Activated CD8-positive, alpha-beta memory T cell treated with anti-CD3 and anti-CD28 coated beads, Interleukin-2, amount 50 U/mL, for 24 hours (primary cell): Measurements from ENCODE around the gene RAB19.
"Not testable (repeated sequence)": the region's sequence is repeated elsewhere in the genome, so short reads cannot be mapped to it uniquely, and the experiment has no call there.

ENCODE experiments used
- DNase-seq: peaks from one replicate; pipeline ENCODE4 v3.0.0-alpha.2; 2020; ENCODE audit errors: extremely low read depth

Gene RAB19

DNA sequence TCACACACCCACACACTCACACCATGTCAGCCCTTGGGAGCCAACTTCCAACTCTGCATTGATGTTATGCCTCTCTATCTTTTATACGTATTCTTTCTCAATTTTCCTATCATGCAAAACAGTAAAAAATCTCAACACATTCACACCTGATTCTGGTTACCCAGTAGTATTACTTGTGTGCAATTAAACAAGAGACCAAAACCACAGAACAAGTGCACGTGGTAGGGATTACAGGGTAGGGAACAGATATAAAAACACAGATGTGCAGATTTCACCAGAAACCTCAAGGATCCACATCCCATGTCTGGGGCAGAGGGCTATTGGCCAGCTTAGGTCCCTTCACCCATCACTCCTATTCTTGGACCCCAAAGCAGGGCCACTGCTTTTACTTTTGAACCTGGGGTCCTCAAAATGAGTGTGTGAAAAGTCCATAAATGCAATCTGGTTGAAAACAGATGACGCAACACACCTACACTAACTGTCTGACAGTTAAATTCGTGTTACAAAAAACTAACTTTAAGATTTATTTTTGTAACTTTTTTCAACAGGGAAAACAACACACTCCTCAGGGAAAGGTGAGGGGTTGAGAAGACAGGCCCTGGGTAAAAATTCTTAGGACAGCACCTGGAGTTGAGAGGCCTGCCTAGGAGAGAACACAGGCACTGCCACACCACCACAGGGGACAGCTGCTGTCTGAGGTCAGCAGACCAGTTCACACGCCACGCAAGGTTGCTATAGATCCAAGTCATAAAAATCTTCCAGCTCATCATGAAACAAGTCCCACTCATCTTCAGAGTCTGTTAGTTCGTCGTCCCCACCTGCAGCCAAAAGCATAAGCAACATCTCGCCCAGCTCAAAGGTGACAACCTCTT lies 50.2 kb downstream of the RAB19 start:
- not testable (repeated sequence) for DNase-seq

DNA sequence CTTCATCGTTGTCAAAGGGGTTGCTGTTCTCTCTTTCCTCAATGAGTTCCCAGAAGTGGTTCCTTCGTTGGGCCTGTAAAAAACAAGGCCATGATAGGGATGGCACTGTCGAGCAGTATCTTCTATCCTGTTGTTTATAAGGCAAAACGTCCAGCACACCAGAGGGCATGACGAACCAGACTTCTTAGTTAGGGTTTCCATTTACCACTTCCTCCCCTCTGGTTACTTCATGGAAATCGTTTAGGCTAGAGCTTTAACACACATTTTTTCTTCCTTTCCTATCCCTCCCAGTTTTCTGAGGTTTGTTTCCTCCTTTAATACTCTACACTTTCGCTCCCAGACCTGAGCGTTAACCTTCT lies 50.8 kb downstream of the RAB19 start:
- no peak for DNase-seq

DNA sequence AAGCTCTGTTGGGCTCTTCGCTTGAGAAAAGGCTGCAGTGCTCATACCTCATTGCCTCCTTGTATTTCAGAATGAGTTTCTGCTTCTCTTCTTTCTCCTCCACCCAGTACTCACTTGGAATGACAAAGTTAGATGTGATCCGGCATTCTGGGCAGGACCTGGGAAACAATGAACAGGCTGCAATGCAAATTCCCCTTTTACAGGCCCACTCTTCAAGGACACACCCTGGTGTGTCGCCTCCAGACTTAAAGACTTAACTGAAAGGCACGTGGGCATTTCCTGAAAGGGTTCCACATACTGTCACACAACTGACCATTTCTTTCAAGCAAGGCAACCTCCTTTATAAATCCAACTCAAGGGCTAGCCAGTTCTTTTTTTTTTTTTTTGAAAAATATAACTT lies 51.9 kb downstream of the RAB19 start:
- DNase-seq: no peak

DNA sequence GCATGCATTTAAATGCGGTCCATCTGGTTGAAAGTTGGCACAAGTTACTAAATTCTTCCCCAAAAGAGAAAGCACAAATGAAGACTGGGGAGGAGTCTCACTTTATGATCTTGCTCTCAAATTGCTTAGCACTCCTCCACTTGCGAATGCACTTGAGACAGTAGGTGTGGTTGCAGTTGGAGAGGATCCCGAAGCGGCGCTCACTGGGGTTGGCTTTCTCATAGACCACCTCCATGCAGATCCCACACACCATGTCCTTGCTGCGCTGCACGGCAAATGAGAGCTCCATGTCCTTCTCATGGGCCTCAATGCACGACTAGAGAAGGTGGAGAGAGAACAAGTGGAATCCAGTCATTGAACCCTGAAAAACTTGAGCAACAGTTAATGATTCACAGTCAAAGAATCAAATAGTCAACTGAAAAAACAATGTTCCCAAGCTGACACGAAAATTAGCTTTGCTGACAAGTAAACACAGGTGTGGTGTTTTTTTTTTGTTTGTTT lies 52.7 kb downstream of the RAB19 start:
- no peak for DNase-seq

DNA sequence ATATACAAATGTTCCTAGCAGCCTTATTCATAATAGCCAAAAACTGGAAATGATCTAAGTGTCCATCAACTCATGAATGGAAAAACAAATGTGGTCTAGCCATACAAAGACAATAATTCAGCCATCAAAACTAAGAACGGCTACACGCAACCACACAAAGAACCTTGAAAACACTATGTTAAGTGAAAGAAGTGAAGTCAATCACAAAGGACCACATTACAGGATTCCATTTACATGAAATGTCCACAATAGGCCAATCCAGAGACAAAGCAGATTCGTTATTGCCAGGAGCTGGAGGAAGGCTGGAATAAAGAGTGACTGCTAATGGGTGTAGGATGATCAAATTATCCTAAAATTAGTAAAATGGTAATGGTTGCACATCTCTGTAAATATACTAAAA lies 54.3 kb downstream of the RAB19 start:
- DNase-seq: no peak

DNA sequence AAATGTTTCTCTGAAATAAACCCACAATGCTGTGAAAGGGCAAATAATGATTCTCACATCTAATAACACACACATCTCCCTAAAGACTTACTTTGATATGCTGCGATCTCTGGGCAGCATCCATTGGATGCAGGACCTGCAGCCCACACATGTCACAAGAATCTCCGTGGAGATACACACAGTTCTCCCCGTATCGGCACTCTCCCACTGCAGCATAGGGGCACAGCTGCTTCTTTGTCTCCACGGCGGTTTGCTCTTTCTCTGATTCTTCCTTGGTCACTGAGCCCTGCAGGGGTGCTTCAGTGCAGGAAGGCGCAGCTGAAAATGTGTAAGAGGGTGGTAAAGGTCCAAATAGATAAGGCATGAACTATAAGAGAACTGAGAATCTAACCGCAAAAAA lies 55.1 kb downstream of the RAB19 start:
- DNase-seq: no peak

DNA sequence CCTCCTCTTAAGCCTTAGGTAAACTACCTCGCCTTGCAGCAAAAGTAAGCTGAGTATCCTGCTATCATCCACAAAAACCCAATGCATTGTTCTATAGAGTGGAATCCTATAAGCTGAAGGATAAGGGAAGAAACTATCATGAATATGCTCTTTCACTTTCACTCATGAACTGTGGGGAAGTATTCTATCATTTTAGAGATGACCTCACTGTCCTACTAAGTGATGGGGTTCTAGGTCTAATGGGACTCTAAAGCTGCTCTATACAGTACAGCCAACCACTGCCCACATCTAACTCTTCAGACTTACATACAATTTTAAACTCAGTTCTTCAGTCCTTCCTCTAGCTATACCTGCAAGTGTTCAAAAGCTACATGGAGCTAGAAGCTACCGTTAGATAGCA lies 59.3 kb downstream of the RAB19 start:
- no peak for DNase-seq

DNA sequence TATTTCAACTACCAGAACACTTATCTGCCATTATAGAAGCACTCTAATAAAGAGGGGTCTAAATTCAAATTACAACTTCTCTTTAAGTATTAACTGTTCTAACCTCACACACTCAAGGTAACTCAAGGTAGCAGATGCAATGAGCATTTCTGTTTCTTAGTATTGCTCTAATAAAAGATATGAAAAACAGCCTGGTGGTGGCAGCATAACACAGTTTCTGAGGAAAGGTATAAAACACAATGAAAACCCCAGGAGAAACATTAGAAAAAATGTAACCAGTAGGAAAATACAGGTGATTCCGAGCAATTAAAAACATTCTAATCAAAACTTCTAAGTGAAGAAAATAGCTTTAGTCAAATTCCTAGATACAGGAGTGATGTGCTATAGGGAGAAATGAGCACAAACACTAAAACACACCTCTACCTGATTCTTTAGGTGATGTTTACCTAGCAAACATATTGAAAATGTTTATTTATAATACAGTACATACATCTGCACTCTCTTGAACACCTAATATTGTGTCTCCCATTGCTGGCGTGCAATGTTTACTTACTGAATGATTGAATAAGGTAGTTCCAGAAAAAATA lies 72.0 kb downstream of the RAB19 start:
- no peak for DNase-seq

DNA sequence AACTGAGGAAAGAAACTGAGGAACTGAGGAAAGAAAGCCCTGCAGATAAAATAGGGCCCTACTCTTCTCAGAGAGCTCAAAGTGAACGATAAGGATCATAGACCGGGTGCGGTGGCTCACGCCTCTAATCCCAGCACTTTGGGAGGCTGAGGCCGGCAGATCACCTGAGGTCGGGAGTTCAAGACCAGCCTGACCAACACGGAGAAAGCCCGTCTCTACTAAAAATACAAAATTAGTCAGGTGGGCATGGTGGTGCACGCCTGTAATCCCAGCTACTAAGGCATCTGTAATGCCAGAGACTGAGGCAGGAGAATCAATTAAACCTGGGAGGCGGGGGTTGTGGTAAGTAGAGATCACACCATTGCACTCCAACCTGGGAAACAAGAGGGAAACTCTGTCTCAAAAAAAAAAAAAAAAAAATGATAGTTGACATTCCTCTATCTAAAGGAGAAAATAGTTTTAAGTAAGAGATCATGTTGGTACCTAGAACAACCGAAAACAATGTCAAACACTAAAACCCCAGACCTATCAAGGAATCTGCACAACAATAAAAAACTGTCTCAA lies 72.9 kb downstream of the RAB19 start:
- no peak for DNase-seq
